Left cardiac atrium (tissue), 4 donors: ENCODE measurements around the gene CMIP. TPM values are rescaled to one million over a fixed set of nuclear protein-coding genes. Genes with fewer than 3 reads are reported as not detected.

Source experiments
- ATAC-seq, 2 donors: fragments of 200-7000 bp; cut with Tn5 transposase; one replicate each; pipeline ENCODE4 v1.9.1; 2020; ENCODE audit warnings: mild to moderate bottlenecking in 2 of 2, moderate library complexity in 2 of 2
- DNase-seq: peaks from one replicate; pipeline ENCODE4 v3.0.0-alpha.2; 2020
- intact Hi-C, 2 donors: fragments of 100-400 bp; cut with DNase I; formaldehyde crosslinking; loops; one replicate each; pipeline versions ENCODE4 v1.14.1 to v1.15.1; 2022 to 2023
- total RNA-seq, 2 donors: library from RNA; stranded (reverse); fragmentation: NEBNext Ultra II Directional; extraction: Animal tissue kit (Norgen Biotek cat#: 25700); gene quantifications; one replicate each; pipeline ENCODE4 v1.2.1, GENCODE V29; 2021
- donor health status: DM: no; HTN: yes; CAD: no.
- donor health status: DM: no; HTN: yes; CAD: no; lungs with severe emphysema.
- donor health status: DM: yes; HTN: yes; CAD: no.
- donor health status: Dilated cardiomyopathy.

The CMIP gene
- total RNA-seq, 2 donors from 2014 or later: 18.1 to 34.9 TPM

- ATAC-seq (no peak), DNase-seq (no peak)
- intact Hi-C loops: no loop called here
Measured at GRCh38 chr16:81535679-81536360, 91.2 kb downstream of the CMIP start.

- intact Hi-C loops: no loop called here
Measured at GRCh38 chr16:81536648-81537047, 92.0 kb downstream of the CMIP start.

DNA sequence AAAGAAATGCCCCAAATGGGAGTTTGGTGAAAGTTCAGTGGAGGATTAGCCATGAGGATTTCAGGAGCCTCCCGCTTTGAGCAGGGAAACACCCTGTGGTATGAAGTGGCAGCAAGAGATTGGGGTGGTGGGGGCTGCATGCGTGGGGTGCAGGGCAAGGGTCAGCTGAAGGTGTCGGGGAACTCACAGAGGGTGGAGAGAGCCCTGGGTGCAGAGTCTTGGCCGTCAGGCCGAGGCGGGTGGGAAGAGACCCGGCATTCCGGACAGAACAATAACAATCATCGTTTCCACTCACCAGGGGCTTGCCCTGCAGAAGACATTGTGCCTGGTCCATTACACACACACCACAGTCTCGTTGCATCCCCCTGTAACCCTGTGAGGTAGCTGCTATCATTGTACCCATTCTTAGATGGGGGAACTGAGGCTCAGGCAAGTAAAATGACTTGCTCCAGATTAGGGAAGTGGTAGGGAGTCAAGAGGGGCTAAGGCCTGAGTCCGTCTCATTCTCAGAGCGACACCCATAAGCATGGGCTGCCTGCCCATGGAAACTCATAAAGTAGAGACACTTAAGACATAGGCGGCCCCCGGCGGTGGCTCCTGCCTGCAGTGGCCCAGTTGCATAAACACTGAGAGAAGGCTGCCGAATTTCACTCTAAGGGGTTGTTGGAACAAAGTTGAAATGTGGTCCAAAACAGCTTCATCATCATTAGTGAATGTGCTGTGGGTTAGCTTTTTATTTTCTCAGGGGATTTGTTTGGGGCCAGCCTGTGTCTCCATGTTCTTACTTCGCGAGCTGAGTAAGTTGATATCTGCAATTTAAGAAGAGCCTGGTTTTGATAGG lies 93.3 kb downstream of the CMIP start:
- ATAC-seq: peak in 1 of 2 donors; percentile 41

More at GRCh38 chr16:81536648-81537047, 92.0 kb downstream of the CMIP start:
- DNase-seq: no peak
- no peak for ATAC-seq

GRCh38 chr16:81539009-81539758 lies 94.6 kb downstream of the CMIP start:
- ATAC-seq (peak in 1 of 2 donors; percentile 35), DNase-seq (no peak)
- intact Hi-C loops: no loop called here

More for the DNA sequence above, 93.3 kb downstream of the CMIP start:
- DNase-seq: no peak
- intact Hi-C loops: no loop called here

- no peak for ATAC-seq
- no peak for DNase-seq
- intact Hi-C loops: no loop called here
Measured at GRCh38 chr16:81539759-81540472, 95.3 kb downstream of the CMIP start.

- no peak for DNase-seq
Measured at GRCh38 chr16:81541314-81541713, 96.7 kb downstream of the CMIP start.

DNA sequence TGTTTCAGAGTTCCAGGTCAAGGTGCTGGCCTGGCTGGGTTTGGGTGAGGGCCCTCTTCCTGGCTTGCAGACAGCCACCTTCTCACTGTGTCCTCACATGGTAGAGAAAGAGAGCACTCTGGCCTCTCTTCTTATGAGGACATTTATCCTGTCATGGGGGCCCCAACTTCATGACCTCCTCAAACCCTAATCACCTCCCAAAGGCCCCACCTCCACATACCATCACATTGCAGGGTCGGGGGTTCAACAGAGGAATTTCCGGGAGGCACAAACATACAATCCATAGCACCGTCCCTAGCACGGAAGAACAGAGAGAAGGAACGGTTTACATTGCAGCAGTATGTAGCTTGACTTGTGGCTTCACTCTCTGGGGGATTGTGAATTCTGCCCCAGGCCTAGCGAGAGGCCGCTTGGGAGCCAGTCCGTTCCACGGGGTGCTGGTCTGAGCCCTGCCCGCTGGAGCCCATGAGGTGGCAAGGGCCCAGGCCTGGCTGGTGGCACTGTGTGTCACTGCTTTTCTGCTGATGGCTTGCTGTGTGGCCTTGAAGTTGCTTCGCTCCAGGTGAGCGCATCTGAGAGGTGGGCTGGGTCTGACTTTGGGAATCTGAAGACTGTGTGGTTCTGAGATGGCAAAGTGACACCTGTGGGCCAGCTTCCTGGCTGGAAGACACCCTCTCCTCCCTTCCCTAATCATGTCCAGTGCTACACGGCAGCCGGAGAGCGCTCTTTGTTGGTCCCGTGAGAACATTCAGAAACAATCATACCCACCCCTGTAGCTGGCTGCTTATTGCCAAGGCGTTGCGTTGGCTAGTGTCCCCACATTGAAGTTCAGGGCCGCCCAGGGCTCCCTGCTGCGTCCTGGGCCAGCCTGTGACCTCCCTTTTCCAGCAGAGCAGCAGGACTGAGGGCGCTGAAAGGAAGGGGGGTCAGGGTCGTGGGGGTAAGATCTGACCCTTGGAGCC lies 98.3 kb downstream of the CMIP start:
- intact Hi-C loops: no loop called here
- peak in 1 of 2 donors; percentile 49 for ATAC-seq
- peak; percentile 61 for DNase-seq

More at GRCh38 chr16:81541314-81541713, 96.7 kb downstream of the CMIP start:
- no peak for ATAC-seq
- intact Hi-C loops: no loop called here

DNA sequence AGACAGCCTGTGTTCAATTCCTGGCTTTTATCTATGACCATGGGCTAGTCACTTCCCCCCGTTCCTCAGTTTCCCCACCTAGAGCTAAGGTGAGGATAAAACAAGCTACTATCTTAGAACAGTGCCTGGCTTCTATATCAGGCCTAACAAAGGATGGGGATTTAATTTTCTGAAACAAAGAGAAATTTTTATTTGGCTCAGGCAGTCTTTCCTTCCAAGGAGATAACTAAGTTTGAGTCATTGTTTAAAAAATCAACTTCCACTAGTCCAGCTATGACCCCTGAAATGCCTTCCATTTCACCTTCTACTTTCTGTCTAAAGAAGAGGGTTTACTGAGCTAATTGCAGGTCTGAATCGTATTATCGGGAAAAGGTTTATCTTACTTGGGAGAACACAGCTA lies 99.0 kb downstream of the CMIP start:
- DNase-seq (no peak), ATAC-seq (no peak)
- intact Hi-C loops: no loop called here

- peak; percentile 52 for DNase-seq
- intact Hi-C loops: no loop called here
- peak; percentile 32 to 35 for ATAC-seq
Measured at GRCh38 chr16:81544261-81544660, 99.7 kb downstream of the CMIP start.

DNA sequence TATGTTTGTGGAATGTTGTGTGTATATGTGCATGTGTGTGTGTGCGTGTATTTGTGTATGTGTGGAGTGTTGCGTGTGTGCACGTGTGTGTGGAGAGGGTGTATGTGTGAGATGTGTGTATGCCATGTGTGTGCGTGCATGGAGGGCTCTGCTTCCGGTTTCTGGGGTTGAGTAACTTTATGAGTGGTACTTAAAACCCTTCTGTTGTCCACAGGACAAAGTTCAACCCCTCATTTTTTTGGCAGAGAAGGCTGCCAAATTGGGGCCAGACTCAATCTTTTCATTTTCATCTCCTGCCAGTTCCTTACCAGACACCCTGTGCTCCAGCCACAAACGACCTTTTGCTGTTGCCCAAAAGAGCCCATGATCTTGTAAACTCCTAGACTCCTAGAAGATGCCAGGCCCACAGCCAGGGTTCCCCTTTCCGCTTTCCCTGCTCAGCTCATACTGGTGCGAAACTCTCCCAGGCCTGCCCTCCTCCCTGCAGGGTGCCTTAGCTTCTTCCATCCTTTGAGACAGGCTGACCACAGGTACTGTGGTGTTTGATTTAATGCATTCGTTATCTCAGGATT lies 100.2 kb downstream of the CMIP start:
- intact Hi-C loops: no loop called here
- ATAC-seq: peak in 1 of 2 donors; percentile 6
- DNase-seq: no peak

- intact Hi-C loops: no loop called here
- ATAC-seq (no peak), DNase-seq (no peak)
Measured at GRCh38 chr16:81545470-81546250, 101.1 kb downstream of the CMIP start.

DNA sequence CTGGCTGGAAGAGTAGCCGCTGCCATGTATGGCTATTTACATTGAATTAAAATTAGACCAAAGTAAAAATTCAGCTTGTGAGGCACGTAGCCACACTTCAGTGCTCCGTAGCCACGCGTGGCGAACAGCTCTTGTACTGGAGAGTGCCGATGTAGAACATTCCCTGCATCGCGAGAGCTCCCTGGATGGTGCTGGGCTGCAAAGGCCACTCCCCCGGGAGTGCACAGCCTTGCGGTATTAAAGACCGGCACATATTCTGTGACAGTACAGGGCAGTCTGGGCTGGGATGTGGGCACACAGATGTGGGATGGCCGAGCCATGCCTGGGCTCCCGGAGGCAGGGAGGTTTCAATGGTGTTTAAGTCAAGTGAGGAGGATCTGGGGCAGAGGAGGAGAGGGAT lies 102.2 kb downstream of the CMIP start:
- DNase-seq: no peak
- no peak for ATAC-seq
- intact Hi-C loops: no loop called here

- no peak for ATAC-seq
- intact Hi-C loops: no loop called here
- DNase-seq: no peak
Measured at GRCh38 chr16:81547194-81547938, 102.8 kb downstream of the CMIP start.

GRCh38 chr16:81547939-81548216 lies 103.3 kb downstream of the CMIP start:
- intact Hi-C loops: no loop called here
- DNase-seq (no peak), ATAC-seq (no peak)

DNA sequence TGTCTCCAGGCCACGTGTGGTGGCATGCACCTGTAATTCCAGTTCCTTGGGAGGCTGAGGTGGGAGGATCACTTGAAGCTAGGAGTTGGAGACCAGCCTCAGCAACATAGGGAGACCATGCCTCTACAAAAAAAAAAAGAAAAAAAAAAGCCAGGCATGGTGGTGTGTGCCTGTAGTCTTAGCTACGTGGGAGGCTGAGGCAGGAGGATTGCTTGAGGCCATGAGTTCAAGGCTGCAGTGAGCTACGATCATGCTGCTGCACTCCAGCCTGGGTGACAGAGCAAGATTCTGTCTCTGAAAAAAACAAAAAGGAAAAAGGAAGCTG lies 103.9 kb downstream of the CMIP start:
- no peak for DNase-seq
- intact Hi-C loops: no loop called here
- no peak for ATAC-seq

DNA sequence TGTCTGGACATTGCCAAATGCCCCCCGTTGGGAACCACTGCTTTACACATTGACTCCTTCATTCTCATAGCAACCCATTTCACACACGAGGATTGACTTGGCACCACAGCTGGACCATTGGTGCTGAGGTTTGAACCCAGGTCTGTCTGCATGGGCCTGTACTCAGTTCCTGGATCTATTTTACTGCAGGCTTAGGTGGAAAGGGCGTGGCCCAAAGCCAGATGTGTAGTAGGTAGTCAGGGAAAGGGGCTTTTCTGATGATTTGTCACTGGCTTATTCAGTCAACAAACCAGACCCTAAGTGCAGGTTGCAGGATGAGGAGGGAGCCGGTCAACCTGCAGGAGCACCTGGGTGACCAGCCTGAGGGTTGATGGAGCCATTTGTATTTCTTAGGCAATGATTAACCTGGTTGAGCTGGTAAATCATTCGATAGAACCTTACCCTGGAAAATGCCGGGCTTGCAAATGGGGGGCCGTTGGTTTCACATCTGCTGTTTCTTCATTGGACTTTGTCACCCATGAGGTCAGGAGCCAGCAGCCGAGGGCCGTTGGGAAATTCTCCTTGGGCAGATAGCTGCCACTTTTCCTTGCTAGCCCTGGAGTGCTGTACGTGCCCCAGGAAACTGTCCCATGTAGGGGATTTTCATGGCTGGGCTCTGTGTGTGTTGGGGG lies 104.4 kb downstream of the CMIP start:
- intact Hi-C loops: no loop called here
- DNase-seq (no peak), ATAC-seq (no peak)
